Amniotic stem cell (primary cell): ENCODE measurements around the gene CUL5.
"Not testable (repeated sequence)": the region's sequence is repeated elsewhere in the genome, so short reads cannot be mapped to it uniquely, and the experiment has no call there.

ENCODE experiments used
- DNase-seq: peaks from one replicate; lab custom pipeline; 2025; lab: John Stamatoyannopoulos, UW

Gene CUL5

DNA sequence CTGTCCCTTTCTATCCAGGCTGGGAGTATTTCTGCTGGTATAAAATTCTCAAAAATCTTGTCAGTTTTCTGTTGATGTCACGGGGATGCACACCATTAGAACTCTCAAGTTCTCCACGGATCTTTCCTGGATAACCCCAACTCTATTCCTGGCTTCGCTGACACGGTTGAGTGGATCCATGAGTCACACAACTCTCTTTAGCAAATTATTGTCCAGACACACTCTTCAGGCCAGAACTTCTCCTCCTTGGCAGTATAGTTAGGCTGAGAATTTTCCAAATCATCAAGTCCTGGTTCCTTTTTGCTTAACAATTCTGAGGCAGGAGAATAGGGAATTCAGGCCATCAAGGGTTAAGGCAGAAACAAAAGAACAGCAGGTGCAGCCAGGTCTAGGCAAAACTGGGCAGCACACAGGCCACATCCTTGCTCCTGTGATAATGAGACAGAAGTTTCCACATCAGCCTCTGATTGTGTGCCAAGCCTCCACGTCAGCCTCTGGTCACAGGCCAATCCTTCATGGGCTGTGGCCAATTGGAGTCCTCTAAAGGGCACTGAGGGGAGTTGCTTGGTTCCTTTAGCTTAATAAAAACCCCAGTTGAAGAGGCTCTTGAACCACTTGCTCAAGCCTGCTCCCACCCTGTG is 106.9 kb downstream of the CUL5 start:
- DNase-seq, result no peak

DNA sequence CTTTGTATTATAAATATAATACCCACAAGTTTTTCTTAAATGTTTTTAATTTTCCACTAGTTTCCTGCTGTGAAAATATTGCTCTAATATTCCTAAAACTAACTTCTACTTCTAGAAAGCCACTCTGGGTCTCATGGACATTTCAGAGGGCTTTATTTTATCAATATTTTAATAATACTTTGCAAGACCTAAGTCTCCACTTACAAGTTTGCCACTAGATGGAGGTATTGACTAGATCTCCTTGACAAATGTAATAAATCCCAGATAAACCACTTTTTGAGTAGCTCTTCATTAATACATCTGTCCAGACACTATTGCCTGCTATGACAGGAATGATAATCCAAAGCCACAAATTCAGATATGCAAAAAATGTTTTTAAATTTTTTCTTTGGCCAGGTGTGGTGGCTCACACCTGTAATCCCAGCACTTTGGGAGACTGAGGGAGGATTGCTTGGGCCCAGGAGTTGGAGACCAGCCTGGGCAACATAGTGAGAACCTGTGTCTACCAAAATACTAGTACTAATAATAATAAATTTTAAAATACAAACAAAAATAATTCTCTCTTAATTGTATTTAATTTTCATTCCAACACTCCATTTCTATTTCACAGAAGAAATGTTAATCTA is 109.2 kb downstream of the CUL5 start:
- peak; percentile 10 for DNase-seq

DNA sequence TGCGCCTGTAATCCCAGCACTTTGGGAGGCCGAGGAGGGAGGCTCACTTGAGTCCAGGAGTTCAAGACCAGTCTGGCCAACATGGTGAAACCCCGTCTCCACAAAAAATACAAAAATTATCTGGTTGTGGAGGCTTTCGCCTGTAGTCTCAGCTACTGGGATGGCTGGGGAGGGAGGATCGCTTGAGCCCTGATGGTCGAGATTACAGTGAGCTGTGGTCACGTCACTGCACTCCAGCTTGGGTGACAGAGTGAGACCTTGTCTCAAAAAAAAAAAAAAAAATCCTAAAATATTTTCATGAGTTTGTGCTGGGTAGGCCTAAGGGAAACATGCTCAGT is 112.2 kb downstream of the CUL5 start:
- DNase-seq, result not testable (repeated sequence)

DNA sequence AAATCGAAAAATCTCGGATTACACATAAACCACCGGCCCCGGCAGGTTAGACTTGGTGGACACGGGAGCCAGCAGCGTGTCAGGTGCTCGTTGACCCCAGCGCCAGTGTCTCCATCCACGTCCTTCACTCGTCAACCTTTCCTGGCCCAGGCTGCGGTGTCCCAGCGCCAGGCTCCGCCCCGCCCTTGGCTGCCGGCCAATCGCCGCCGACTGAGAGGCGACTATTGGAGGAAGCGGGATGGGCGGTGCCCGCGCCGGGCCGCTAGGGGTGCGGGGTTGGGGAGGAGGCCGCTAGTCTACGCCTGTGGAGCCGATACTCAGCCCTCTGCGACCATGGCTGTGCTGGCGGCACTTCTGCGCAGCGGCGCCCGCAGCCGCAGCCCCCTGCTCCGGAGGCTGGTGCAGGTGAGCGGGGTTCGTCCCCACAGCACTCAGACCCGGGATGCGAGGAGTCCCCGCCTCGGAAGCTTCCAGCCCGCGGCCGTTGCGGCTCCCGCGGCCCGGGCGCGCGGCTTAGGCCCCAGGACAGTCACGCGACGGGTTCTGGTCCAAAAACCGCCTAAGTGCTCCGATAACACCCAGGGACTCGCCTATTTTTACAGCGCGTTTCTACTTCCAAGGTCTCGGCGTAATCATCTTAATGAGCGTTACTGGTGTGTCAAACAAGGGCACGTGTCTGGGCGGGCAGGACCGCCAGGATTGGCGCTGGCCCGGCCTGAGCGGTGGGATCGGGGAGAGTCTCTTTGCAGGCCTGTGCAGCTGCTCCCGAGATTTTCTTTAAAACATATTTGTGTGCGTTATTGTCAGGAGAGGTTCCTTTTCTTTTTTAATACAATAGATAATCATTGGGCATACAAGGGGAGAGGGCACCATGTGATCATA is 112.8 kb downstream of the CUL5 start, which contains the start of gene ACAT1:
Gene ACAT1, plus strand, starts transcription at position 294 of the 882 bp plus-strand sequence. Its CDS starts 40 bp downstream, at position 334.
- DNase-seq, result peak; percentile 61

DNA sequence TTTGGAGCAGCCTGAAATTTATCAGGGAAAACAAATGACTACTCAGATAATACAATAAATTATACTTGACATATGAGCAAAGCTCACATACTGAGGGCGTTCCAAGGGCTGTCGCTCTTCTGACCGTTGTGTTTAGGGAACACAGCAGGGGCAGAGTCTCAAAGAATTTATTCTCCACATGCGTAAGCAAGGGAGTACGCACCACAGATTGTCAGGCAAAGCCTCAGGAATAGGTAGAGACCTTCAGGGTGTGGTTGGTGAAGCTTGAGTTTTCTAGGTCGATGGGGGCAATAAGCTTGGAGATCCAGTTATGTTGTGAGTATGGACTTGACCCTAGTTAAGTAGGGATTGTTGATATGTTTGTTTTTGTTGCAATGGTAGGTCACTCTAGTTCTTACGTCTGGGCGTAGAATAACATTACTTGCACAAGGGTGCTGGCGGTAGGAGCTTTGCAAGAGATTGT is 113.5 kb downstream of the CUL5 start:
- DNase-seq, result no peak

DNA sequence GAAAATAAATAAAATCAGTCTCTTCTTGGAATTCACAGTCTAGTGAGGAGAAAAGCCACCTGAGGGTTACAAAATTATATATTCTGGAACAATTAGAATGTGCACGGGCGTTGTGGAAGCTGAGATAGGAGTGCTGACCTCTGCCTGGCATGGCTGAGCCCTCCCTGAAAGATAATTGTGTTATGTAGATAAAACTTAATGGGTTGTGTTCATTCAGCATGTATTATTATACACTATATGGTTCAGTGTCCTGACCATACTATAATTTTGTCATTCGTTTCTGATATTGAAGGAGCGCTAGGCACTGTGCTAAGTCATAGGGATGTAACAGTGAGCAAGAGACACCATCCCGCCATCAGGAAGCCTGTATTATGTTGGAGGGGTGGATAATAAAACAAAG is 116.4 kb downstream of the CUL5 start:
- DNase-seq, result no peak

DNA sequence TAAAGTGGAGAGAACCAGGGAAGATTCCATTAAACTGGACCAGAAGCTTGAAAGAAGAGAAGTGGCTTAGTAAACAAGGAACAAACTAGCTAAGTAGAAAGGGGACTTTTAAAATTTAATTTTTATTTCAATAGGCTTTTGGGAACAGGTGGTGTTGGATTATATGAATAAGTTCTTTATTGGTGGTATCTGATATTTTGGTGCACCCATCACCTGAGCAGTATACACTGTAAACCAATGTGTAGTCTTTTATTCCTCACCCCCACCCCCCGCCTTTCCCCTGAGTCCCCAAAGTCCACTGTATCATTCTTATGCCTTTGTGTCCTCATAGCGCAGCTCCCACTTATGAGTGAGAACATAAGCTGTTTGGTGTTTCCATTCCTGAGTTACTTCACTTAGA is 120.1 kb downstream of the CUL5 start:
- no peak for DNase-seq

DNA sequence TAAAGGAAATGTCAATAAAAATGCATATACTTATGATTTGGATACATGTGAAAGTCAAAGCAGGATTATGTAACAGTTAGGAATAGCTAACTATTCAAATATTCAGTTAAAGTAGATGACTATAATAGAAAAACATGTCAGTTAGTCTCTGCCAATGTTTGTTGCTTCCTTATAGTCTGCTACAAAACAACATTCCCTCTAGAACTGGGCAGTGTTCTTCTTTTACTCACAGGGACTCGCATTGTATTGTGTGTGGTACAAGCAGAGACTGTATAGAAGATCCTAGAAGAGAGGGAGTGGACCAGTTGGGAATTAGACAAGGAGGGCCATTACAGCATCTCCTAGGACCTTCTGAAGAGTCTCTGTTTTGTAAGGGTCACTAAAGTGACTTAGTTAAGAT is 123.3 kb downstream of the CUL5 start:
- DNase-seq, result no peak

DNA sequence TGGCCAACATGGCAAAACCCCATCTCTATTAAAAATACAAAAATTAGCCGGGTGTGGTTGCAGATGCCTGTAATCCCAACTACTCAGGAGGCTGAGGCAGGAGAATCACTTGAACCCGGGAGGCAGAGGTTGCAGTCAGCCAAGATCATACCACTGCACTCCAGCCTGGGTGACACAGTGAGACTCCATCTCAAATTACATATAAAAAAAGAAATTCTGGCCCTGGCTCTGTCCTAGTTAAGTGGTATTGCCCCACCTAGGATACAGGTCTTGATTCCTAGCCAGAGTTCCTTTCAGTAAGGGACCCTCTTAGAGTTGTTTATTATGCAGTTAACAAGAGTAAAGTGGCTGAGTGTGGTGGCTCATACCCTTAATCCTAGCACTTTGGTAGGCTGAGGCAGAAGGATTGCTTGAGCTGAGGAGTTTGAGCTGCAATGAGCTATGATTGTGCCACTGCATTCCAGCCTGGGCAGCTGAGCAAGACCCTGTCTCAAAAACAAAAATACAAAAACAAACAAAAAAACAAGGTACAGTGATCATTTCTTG is 124.4 kb downstream of the CUL5 start:
- DNase-seq, result not testable (repeated sequence)

DNA sequence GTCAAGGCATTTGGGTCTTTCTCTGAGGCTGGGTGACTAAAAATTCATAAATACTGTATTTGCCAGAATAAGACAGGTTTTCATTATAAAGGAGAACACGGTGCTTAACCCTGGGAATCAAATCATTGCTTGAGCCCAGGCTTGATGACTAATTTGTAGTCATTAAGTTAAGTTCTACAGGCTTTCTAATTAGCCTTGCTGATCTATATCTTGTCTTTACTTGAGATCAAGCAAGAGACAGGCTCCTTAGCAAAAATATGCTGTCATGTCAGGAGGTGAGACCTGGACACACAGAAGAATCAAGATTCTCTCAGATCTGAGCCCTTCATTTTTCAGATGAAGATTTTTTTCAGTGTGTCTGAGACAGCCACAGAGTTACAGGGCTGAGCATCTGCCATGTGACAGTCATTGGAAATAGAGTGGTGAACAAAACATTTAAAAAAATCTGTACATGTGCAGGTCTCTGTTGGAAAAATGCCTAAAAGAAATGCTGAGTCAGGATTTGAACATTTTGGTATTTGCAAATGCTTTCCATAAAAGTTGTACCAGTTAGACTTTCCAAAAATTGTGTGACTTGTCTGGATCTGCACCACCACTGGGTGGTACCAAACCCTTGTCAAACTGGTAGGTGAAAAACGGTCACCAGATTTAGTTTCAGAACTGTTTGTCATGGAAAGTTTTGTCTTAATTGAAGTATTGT is 127.3 kb downstream of the CUL5 start:
- no peak for DNase-seq

DNA sequence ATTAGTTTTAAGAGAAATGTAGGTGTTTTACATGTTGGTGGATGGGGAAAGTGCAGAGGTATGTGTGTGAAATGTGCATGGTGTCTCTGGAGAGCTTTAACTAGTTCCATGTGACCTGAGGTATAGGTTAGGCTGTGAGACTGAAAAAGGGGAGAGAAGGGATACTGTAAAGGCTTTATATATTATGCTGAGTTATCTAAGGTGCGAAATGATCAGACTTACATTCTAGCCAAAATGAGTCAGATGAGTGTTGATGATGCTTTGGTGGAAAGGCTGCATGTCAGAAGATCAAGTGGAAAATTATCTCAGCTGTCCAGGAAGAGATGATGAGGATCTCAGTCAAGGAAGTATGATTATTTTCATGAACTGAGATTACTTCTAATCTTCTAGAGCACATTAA is 128.5 kb downstream of the CUL5 start:
- DNase-seq, result no peak

DNA sequence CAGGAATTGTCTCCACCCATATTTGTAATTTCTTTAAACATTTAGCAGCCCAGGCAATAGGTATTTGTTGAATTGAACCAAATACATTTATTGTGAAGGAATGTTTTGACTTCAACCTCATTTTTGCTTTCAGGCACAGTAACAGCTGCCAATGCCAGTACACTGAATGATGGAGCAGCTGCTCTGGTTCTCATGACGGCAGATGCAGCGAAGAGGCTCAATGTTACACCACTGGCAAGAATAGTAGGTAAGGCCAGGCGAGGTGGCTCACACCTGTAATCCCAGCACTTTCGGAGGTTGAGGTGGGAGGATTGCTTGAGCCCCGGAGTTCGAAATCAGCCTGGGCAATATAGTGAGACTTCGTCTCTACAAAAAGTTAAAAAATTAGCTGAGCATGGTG is 133.6 kb downstream of the CUL5 start:
- DNase-seq, result no peak

DNA sequence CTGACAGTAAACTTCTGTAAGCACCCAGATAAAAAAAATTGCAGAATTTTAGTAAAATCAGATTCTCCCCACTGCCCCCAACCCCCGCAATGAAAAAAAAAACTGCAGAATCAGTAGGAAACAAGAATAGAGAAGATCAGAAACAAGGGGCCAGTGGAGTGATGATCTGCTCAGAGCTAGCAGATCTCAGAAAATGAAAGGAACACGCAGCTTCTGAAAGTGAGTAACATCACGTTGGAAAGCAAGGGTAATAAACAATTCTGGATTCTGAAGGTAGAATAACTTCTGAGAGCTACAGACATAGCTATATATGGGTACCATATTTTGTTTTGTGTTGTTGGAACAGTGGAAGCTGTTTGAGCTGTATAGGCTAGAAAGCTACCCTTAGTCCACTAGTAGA is 135.9 kb downstream of the CUL5 start:
- no peak for DNase-seq

DNA sequence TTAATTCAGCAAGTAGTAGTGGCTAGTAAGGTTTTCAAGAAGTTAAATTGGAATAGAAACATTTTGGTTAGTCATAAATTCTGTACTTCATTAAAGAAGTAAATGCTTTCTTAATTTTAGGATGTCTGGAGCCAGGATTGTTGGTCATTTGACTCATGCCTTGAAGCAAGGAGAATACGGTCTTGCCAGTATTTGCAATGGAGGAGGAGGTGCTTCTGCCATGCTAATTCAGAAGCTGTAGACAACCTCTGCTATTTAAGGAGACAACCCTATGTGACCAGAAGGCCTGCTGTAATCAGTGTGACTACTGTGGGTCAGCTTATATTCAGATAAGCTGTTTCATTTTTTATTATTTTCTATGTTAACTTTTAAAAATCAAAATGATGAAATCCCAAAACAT is 138.5 kb downstream of the CUL5 start:
- no peak for DNase-seq

DNA sequence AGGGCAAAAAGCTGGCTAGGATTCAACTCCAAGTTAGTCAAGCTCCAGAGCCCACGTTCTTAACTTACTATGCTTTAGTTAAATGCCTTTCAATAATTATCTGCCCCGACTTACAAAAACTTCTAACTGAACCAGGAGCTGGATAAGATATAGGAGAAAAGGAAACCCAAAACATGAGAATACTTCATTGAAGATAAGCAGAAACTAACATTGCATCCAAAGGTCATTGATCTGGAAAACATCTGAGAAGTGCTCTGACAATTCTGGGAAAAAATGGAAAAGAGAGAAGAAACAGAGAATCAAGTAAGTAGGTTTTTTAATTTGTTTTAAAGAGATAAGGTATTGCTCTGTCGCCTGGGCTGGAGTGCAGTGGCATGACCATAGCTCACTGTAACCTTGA is 139.9 kb downstream of the CUL5 start:
- DNase-seq, result no peak

DNA sequence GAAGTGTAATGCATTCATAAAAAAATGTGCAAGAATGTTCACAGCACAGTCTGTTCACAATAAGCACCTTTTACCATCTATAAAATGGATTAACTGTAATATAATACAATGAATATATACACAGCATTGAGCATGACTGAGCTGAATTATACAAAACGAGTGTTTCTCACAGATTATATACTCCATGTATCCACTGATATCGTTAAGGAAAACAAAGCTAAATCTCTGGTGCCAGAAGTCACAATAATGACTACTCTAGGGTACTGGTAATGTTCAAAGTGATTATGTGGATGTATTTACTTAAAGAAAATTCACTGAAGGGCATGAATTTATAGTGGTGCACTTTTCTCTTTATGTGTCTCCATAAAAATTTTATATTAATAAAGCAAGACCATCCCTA is 145.9 kb downstream of the CUL5 start:
- DNase-seq, result no peak
